Hematopoietic multipotent progenitor cell treated with erythropoietin and hydrocortisone succinate and interleukin-3 and kit ligand, for 15 days (in vitro differentiated cells): ENCODE results near the gene NDUFC2.
"Not testable (repeated sequence)": the region's sequence is repeated elsewhere in the genome, so short reads cannot be mapped to it uniquely, and the experiment has no call there.

ENCODE experiments used
- DNase-seq: peaks from one replicate; pipeline ENCODE4 v3.0.0-alpha.2; 2015; ENCODE audit warnings: low spot score

Gene NDUFC2

DNA sequence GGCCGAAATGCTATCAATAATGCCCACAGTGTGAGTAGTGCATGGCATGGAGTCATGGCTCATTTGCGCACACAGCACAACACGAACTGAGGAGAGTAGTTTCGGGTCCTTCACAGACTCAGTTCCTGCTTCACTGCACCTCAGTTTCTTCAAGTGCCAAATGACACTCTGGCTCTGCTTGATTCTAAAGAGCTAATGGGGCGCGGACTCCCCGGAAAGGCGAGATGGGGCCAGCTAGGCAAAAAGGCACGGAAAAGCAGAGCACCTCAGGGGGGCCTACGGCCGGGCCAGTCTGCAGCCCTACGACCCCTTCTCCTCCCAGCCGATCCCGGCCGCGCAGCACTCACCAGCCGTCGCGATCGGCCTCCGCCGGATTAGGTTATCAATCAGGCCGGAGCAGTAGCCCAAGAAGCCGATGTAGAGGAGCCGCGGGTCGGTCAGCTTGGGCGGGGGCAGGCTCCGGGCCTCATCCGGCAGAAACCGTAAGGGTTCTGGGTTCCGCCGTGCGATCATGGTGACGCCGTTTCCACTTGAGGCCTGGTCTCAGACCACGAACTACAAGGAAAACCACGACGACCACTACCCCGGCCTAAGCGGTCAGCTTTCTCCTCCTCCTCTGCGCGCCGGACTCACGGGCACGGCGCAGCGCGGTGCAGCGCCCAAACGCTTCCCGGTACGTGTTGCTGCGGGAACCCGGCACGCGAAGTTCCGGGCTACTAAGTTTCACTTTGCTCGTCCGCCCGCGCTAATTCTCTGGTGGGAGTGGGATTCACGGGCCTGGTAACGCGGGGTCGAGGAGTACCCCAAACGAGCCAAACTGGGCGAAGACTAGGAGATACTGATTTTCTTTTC is at the start of gene NDUFC2:
TSS of gene NDUFC2 (minus strand) at position 631 of the 852 bp plus-strand sequence. CDS start at position 513, 118 bp downstream.
- DNase-seq = peak; percentile 65

- no peak for DNase-seq
Measured at GRCh38 chr11:78127403-78127802, 47.7 kb upstream of the NDUFC2 start.

DNA sequence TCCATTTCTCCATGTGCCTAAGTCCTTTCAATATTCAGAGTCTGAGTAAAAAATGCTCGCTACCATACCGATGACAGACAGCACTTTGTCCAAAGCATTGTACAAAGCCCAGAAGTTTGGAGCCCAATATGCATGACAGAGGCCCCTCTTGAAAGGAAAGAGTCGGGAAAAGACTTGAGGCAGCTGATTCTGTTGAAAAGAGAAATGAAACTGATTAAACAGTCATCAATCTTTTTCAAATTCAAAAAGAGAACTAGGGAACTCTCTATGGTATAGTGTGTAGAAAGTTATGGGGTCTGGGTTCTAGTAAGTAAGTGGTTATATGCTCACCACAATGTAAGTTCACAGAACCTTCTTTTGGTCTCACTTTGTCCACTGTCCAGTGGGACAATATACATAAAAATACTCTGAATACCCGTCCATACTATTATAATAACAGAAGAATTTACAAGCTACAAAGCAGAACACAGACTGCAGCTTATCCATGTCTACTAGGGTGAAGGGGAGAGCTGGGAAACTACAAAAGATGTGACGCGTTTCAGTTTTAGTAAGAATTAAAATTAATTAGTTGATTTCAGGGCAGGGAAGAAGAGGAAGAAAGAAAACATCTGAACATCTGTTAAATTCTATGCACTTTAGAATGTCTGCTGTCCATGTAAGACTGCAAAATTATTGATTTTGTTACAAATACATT is 33.1 kb upstream of the NDUFC2 start:
- no peak for DNase-seq

- DNase-seq = no peak
Measured at GRCh38 chr11:78111298-78111697, 31.6 kb upstream of the NDUFC2 start.

GRCh38 chr11:78110830-78111229 is 31.2 kb upstream of the NDUFC2 start:
- DNase-seq = no peak

DNA sequence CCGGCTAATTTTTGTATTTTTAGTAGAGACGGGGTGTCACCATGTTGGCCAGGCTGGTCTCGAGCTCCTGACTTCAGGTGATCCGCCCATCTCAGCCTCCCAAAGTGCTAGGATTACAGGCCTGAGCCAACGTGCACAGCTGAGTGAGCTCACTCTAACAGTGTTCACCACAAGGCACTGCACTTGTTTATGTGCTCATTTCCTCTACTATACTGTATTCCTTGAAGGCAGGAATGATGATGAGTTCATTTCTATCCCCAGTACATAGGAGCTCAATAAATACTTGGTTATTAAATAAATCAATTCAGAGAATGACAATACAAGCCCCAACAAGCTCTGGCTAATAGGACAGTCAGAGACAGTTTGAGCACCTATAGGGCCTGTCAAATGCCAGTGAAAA is 30.7 kb upstream of the NDUFC2 start:
- no peak for DNase-seq

DNA sequence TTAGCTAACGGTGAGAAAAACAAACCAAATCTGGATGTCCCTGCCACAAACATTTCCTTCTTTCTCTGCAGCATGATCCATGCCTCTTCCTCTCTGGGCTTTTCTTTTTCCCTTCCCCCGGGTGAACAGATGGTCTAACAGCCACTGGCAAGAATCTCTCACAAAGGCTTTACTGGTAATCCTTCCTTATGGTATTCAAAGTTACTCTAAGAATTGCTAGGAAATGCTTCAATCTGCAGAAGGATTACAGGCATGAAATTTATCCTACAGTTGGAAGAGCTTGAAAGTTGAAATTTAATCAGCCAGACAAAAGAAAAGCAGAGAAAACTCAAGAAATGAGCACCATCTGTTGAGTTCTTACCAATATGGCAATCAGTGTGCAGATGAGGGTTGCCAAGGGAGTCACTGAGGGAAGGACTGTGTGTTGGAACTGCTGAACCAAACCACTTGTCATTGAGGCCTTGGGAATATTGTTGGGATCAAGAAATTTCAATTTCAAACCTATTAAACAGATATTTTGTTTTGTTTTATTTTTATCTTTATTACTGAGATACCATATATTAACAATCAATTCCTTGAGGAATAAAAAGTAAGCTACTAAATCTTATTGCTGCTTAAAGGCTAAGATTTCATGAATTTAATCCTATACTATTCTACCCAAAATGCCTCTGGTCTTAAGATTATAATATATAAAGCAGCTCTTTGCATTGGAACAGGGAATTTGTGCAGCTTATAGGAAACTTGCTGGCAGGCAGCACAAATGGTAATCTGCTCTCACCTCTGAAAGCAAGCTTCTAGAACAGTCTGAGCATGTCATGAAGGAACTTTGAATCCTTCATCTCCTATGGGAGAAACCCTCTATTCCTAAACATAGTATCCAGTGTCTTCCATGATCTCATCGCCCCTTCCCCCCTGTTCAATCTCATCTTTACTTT is 29.7 kb upstream of the NDUFC2 start:
- DNase-seq = no peak

- DNase-seq = no peak
Measured at GRCh38 chr11:78100676-78101472, 21.2 kb upstream of the NDUFC2 start.

- no peak for DNase-seq
Measured at GRCh38 chr11:78100261-78100660, 20.6 kb upstream of the NDUFC2 start.

DNA sequence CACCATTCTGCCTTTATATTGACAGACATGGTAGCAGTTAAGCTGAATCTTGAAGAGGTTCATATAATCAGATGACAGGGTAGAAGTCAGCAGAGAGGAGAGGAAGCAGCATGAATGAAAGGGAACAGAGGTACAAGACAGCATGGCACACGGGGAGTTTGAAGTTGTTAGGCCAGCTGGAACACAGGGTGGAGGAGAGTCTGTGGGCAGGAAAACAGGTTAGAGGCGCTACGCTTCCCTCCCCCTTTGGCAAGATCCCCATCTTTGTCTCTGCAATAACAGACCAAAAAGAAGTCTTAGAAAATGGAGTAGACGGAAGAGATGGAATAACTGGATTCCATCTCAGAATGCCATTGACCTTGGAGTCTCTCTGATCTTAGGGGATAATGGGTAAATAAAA is 20.0 kb upstream of the NDUFC2 start:
- DNase-seq = no peak

DNA sequence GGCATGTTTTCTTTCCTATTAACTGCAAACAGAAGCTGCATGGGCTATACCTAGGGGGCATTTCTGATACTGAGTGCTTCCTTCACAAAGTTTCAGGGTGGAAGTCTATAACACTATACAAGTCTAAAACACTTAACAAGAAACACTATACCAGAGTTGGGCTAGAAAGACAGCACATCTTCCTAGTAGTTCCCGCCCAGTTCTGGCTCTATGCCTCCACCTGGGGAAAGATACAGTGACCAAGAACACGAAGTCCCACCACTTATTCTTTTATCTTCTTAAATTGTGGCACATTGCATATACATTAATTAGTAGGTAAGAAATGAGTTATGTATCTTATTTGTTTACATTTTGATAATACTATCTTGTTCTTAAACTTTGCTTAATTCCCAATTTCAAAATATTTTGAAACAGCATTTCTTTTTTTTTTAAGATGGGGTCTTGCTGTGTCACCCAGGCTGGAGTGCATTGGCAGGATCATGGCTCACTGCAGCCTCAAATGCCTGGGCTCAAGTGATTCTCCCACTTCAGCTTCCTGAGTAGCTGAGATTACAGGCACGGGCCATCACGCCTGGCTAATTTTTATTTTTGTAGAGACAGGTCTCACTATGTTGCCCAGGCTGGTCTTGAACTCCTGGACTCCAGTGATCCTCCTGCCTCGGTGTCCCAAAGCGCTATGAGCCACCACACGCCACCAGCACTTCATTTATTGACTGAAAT is 18.2 kb upstream of the NDUFC2 start:
- DNase-seq = no peak

DNA sequence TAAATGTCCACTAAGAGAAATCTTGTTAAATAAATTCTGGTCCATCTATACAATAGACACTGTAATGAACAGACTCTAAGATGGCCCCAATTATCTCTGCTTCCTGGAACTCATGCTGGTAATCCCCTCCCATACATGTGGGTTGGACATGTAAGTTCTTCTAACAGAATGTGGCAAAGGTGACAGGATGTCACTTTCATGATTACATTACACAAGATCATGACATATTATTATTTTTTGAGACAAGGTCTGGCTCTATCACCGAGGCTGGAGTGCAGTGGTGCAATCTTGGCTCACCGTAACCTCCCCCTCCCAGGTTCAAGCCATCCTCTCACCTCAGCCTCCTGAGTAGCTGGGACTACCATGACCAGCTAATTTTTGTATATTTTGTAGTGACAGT is 14.6 kb upstream of the NDUFC2 start:
- DNase-seq = no peak

DNA sequence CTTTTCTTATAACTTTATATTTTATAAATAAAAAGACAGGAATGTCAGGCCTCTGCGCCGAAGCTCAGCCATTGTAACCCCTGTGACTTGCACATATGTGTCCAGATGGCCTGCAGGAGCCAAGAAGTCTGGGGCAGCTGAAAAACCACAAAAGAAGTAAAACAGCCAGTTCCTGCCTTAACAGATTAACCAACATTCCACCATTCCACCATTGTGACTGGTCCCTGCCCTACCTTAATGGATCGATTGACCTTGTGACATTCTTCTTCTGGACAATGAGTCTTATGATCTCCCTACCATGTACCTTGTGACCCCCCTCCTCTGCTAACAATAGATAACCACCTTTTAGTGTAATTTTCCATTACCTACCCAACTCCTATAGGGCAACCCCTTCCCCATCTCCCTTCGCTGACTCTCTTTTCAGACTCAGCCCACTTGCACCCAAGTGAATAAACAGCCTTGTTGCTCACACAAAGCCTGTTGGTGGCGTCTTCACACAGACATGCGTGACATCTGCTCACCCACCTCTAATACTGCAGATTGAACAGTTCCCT is 6.9 kb upstream of the NDUFC2 start:
- not testable (repeated sequence) for DNase-seq

DNA sequence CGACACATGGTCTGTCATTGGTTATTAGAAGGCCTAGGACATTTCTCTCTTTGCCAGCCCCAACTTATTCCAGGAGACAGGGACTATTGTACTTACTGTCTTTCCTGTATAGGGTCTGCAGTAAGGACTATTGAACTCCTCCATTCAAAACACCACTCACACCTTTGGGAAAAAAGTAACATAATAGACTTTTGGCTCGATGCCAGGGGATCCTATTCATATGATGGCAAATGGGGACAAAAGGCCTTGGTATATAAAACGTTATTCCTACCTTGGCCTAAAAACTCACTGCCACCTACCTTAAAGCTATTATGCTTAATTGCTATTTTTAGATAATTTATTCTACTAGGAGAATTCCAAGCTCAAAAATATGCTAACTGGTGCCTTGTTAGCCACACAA is 6.3 kb upstream of the NDUFC2 start:
- DNase-seq = no peak

DNA sequence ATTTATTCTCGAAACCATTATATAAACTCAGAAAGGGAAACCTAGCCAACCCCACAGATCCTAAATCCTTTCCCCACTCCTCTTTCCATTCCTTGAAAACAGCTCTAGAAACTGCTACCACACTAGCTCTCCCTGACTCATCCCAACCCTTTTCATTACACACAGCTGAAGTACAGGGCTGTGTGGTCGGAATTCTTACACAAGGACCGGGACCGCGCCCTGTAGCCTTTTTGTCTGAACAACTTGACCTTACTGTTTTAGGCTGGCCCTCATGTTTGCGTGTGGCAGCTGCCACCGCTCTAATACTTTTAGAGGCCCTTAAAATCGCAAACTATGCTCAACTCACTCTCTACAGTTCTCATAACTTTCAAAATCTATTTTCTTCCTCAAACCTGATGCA is 4.8 kb upstream of the NDUFC2 start:
- not testable (repeated sequence) for DNase-seq

DNA sequence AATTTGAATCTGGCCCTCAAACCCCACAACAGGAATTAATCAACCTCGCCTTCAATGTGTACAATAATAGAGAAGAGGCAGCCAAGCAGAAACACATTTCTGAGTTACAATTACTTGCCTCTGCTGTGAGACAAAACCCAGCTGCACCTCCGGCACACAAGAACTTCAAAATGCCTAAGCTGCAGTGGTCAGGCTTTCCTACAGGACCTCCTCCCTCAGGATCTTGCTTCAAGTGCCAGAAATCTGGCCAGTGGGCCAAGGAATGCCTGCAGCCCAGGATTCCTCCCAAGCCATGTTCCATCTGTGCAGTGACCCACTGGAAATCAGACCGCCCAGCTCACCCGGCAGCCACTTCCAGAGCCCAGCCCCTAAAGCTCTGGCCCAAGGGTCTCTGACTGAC is 3.4 kb upstream of the NDUFC2 start:
- no peak for DNase-seq

GRCh38 chr11:78082146-78082545 is 2.5 kb upstream of the NDUFC2 start:
- no peak for DNase-seq

GRCh38 chr11:78081583-78081982 is 1.9 kb upstream of the NDUFC2 start:
- DNase-seq = no peak

DNA sequence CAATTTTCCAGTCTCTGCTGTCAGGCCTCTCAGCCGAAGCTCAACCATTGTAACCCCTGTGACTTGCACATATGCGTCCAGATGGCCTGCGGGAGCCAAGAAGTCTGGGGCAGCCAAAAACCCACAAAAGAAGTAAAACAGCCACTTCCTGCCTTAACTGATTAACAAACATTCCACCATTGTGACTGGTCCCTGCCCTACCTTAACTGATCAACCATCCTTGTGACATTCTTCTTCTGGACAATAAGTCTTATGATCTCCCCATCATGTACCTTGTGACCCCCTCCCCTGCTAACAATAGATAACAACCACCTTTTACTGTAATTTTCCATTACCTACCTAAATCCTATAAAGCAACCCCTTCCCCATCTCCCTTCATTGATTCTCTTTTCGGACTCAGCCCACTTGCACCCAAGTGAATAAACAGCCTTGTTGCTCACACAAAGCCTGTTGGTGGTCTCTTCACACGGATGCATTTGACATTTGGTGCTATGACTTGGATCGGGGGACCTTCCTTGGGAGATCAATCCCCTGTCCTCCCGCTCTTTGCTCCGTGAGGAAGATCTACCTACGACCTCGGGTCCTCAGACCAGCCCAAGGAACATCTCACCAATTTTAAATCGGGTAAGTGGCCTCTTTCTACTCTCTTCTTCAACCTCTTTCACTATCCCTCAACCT is 1.3 kb upstream of the NDUFC2 start:
- no peak for DNase-seq
